GM18526 (cell line): ENCODE measurements around the gene FCGBP.

Experiments
- POLR2A ChIP-seq: IDR thresholded peaks from 3 replicates; pipeline ENCODE4 v1.6.1; 2011; ENCODE audit not compliant: insufficient read length; ENCODE audit errors: extremely low read depth

The FCGBP gene

GRCh38 chr19:39934584-39935363, at the start of gene FCGBP:
Gene FCGBP, minus strand, starts transcription at chr19:39934634.
- no peak for TF ChIP-seq POLR2A

GRCh38 chr19:39983695-39984300, 49.4 kb upstream of the FCGBP start:
- no peak for TF ChIP-seq POLR2A

DNA sequence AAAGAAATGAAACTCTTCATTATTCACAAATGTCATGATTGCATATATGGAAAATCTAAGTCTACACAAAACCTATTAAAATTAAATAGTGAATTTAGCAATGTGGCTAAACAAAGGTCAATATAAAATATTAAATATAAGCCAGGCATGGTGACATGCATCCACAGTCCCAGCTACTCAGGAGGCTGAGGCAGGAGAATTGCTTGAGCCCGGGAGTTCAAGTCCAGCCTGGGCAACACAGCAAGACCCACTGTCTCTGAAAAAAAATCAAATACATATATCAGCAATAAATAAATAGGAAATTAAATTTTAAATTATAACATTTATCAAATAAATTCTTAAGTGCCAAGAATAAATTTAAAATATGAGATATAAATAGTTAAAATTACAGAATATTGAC, 48.4 kb upstream of the FCGBP start:
- no peak for TF ChIP-seq POLR2A

- TF ChIP-seq POLR2A: no peak
These were observed 40.1 kb upstream of the FCGBP start for GRCh38 chr19:39974377-39975155.

- no peak for TF ChIP-seq POLR2A
These were observed 37.1 kb upstream of the FCGBP start for GRCh38 chr19:39971380-39972035.

DNA sequence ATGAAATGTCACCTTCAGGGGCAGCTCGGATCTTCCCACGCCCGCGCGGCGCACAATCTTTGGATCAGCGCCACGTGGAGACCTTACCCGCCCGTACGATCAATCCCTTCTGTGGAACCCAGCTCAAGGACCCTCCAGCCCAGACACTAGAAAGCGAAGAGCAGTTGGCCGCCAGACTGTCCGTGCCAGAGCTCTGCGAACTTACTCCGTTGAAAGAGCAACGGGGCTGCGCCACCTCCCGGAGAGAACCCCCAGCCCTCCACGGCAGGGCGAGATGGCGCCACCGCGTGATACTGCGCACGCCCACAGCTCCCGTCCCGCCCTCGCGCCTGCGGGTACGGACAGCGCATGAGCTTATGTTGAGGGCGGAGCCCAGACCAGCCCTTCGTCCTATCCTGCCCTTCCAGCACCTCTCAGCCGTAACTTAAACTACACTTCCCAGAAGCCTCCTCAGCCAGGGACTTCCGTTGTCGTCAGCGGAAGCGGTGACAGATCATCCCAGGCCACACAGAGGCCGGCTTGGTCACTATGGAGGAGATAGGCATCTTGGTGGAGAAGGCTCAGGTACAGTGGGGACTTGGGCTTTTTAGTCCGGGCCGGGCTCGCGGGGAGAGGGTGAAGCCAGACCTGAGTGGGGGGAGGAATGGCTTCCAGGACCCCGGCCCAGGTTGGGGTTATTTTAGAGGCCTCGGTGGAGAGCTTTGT, 36.4 kb upstream of the FCGBP start, which contains the start of gene PSMC4:
Gene PSMC4 (plus strand): TSS at position 491 of the 705 bp plus-strand sequence. CDS start 38 bp downstream, at position 529.
- peak; percentile 67 for TF ChIP-seq POLR2A

- TF ChIP-seq POLR2A: no peak
These were observed 35.9 kb upstream of the FCGBP start for GRCh38 chr19:39970425-39970674.

DNA sequence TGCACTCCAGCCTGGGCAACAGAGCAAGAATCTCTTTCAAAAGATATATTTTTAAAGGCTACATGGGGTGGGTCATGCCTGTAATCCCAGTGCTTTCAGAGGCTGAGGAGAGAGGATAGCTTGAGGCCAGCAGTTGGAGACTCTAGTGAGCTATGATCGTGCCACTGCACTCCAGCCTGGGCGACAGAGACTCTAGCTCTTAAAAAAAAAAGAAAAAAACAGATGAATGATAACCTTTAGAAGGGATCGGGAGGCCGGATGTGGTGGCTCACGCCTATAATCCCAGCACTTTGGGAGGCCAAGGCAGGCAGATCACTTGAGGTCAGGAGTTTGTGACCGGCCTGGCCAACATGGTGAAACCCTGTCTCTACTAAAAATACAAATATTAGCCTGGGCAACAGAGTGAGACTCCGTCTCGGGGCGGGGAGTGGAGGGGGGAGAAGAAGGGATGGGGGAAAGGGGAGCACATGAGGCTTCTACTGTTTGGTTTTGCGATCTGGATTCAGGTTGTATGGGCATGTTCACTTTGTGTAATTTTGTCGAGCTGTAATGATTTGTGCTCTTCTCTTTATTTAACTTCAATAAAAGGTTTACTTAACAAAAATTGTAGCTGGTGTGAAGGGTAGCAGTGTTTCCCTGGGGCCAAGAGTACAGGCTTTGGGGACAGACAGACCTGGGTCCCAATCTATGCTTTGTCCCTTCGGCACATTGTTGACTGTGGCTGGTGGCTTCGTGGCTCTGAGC, 35.4 kb upstream of the FCGBP start:
- TF ChIP-seq POLR2A: no peak

DNA sequence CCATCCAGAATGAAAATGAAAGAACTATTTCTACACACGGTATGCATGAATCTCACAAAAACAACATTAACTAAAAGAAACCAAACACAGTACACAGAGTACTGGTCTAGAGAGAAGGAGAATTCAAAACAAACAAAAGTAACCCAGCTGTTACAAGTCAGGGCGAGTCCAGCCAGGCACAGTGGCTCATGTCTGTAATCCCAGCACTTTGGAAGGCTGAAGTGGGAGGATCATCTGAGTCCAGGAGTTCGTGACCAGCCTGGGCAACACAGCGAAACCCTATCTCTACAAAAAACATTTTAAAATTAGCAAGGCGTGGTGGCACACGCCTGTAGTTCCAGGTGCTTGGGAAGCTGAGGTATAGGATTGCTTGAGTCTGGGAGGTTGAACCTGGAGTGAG, 34.8 kb upstream of the FCGBP start:
- TF ChIP-seq POLR2A: no peak

GRCh38 chr19:39968789-39969188, 34.4 kb upstream of the FCGBP start:
- no peak for TF ChIP-seq POLR2A

DNA sequence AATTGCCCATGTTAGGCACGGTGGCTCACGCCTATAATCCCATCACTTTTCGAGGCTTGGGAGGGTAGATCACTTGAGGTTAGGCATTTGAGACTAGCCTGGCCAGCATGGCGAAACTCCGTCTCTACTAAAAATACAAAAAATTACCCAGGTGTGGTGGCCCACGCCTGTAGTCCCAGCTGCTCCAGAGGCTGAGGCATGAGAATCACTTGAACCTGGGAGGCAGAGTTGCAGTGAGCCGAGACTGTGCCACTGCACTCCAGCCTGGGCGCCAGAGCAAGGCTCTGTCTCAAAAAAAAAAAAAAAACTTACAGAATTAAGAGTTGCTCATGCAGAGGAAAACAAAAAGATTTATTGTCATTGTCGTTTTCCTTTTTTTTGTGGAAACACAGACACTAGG, 33.1 kb upstream of the FCGBP start:
- TF ChIP-seq POLR2A: no peak

DNA sequence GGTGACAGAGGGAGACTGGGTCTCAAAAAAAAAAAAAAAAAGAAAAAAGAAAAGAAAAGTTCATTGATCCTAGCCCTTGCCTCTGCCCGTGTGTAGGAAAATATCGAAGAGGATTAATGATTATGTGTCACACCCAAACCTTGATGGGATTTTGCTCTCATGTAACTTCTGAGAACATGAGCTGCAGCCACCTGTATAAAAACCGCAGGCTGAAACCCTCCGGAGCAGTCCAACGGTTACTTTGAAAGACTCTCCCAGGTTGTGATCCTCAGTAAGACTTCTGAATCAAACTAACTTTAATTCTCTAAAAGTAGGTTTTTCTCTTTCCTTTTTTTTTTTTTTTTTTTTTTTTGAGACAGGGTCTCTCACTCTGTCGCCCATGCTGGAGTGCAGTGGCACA, 32.2 kb upstream of the FCGBP start:
- no peak for TF ChIP-seq POLR2A

- TF ChIP-seq POLR2A: no peak
These were observed 29.5 kb upstream of the FCGBP start for GRCh38 chr19:39963898-39964297.

- no peak for TF ChIP-seq POLR2A
These were observed 19.5 kb upstream of the FCGBP start for GRCh38 chr19:39953915-39954314.
